Calu3 (cell line): ENCODE results near the gene MYRIP. TPM values are rescaled to one million over a fixed set of nuclear protein-coding genes. Genes with fewer than 3 reads are reported as not detected.

Experiments
- BruUV-seq: library from RNA; stranded (reverse); fragments of 400-500 nt; replicated peaks from 2 replicates; lab custom pipeline; 2021; lab: Mats Ljungman, UMichigan
- CTCF ChIA-PET: fragments of 300-600 bp; sonication (Branson Sonifier 250); formaldehyde crosslinking; loops from one replicate; lab custom pipeline; 2022; ENCODE audit warnings: antibody characterized with exemption; lab: Charles Lee
- DNase-seq: peaks from one replicate; pipeline ENCODE4 v3.0.0; 2022
- H3K27ac Mint-ChIP-seq: one replicate; pipeline ENCODE4 v1.8.0; 2022; ENCODE audit warnings: mixed read lengths; ENCODE audit not compliant: unreplicated experiment
- H3K27me3 Mint-ChIP-seq: one replicate; pipeline ENCODE4 v1.8.0; 2022; ENCODE audit warnings: mixed read lengths; ENCODE audit not compliant: unreplicated experiment
- H3K36me3 Mint-ChIP-seq: one replicate; pipeline ENCODE4 v1.8.0; 2022; ENCODE audit warnings: mild to moderate bottlenecking, moderate library complexity, mixed read lengths; ENCODE audit not compliant: insufficient read depth, unreplicated experiment
- H3K4me1 Mint-ChIP-seq: one replicate; pipeline ENCODE4 v1.8.0; 2022; ENCODE audit warnings: mild to moderate bottlenecking, low read depth, mixed read lengths; ENCODE audit not compliant: unreplicated experiment
- H3K4me3 Mint-ChIP-seq: one replicate; pipeline ENCODE4 v1.8.0; 2022; ENCODE audit warnings: mild to moderate bottlenecking, low read depth, moderate library complexity, mixed read lengths; ENCODE audit not compliant: unreplicated experiment
- H3K9me3 Mint-ChIP-seq: one replicate; pipeline ENCODE4 v1.8.0; 2022; ENCODE audit warnings: low read depth, mixed read lengths; ENCODE audit not compliant: unreplicated experiment
- CTCF ChIP-seq: fragments of 200-600 bp; IDR thresholded peaks from one replicate; pipeline ENCODE4 v1.8.0; 2022; ENCODE audit warnings: antibody characterized with exemption; ENCODE audit not compliant: unreplicated experiment
- intact Hi-C: fragments of 100-400 bp; cut with micrococcal nuclease; formaldehyde crosslinking; loops from one replicate; pipeline ENCODE4 v1.10.0; 2022; ENCODE audit not compliant: unreplicated experiment
- total RNA-seq: library from RNA; stranded (reverse); gene quantifications from 2 replicates; pipeline ENCODE4 v1.2.3, GENCODE V29; 2022

Gene MYRIP
- total RNA-seq, 1 experiment from 2014 or later: 5.6 TPM

- Mint-ChIP-seq H3K9me3 (peaks cover 2% of the 10 kb centered on the region), H3K36me3 (no peaks in the 10 kb centered on the region), H3K4me1 (no peaks in the 10 kb centered on the region), H3K27ac (no peak overlapping the region), H3K27me3 (no peaks in the 10 kb centered on the region), H3K4me3 (no peak overlapping the region)
- no TSS peak for BruUV-seq
- CTCF ChIA-PET: no interaction called here
- intact Hi-C loops: loop anchor here (5.0 kb wide), 1 partner anchor 1388 kb away; no protein-coding TSS in a partner anchor
- no peak for TF ChIP-seq CTCF
- DNase-seq: no peak
Measured at GRCh38 chr3:40148827-40149226, 339.4 kb downstream of the MYRIP start.

GRCh38 chr3:40152482-40153133, 343.2 kb downstream of the MYRIP start:
- Mint-ChIP-seq H3K36me3 (no peaks in the 10 kb centered on the region), H3K9me3 (peaks cover 3% of the 10 kb centered on the region), H3K27me3 (no peaks in the 10 kb centered on the region), H3K4me1 (no peaks in the 10 kb centered on the region), H3K4me3 (no peak overlapping the region), H3K27ac (no peak overlapping the region)
- CTCF ChIA-PET: no interaction called here
- BruUV-seq: no TSS peak
- TF ChIP-seq CTCF: no peak
- DNase-seq: no peak
- intact Hi-C loops: no loop called here

- intact Hi-C loops: no loop called here
- CTCF ChIA-PET: no interaction called here
- no TSS peak for BruUV-seq
Measured at GRCh38 chr3:40160933-40161332, 351.5 kb downstream of the MYRIP start.

GRCh38 chr3:40162616-40163015, 353.2 kb downstream of the MYRIP start:
- peaks cover 7% of the 10 kb centered on the region for H3K9me3 Mint-ChIP-seq
- DNase-seq: no peak
- H3K4me3 Mint-ChIP-seq: no peak overlapping the region
- no peaks in the 10 kb centered on the region for H3K27me3 Mint-ChIP-seq
- no peak for TF ChIP-seq CTCF
- CTCF ChIA-PET: no interaction called here
- intact Hi-C loops: no loop called here
- BruUV-seq: no TSS peak
- no peaks in the 10 kb centered on the region for H3K4me1 Mint-ChIP-seq
- H3K27ac Mint-ChIP-seq: no peak overlapping the region
- no peaks in the 10 kb centered on the region for H3K36me3 Mint-ChIP-seq

More at GRCh38 chr3:40160933-40161332, 351.5 kb downstream of the MYRIP start:
- Mint-ChIP-seq H3K27me3 (no peaks in the 10 kb centered on the region), H3K4me3 (no peak overlapping the region), H3K9me3 (peaks cover 7% of the 10 kb centered on the region), H3K36me3 (no peaks in the 10 kb centered on the region), H3K27ac (no peak overlapping the region), H3K4me1 (no peaks in the 10 kb centered on the region)
- no peak for TF ChIP-seq CTCF
- DNase-seq: no peak
